HUES64 (cell line): ENCODE measurements around the gene KIF27.
"Not testable (repeated sequence)": the region's sequence is repeated elsewhere in the genome, so short reads cannot be mapped to it uniquely, and the experiment has no call there.

Source experiments
- H3K27ac ChIP-seq: 2 replicates; pipeline ENCODE4 v1.7.0; 2013; ENCODE audit warnings: low read depth, low read length, inconsistent platforms
- H3K27me3 ChIP-seq: 2 replicates; pipeline ENCODE4 v1.6.1; 2013; ENCODE audit warnings: mild to moderate bottlenecking, low read length; ENCODE audit not compliant: insufficient read depth
- H3K36me3 ChIP-seq: 2 replicates; pipeline ENCODE4 v1.6.1; 2013; ENCODE audit warnings: mild to moderate bottlenecking, low read length; ENCODE audit not compliant: insufficient read depth
- H3K4me1 ChIP-seq: 2 replicates; pipeline ENCODE4 v1.6.1; 2013; ENCODE audit warnings: mild to moderate bottlenecking, low read length, moderate library complexity; ENCODE audit not compliant: insufficient read depth
- H3K4me3 ChIP-seq: 2 replicates; pipeline ENCODE4 v1.5.1; 2013; ENCODE audit warnings: mild to moderate bottlenecking, low read length, moderate library complexity
- H3K9ac ChIP-seq: 2 replicates; pipeline ENCODE4 v1.6.1; 2013; ENCODE audit warnings: mild to moderate bottlenecking, low read depth, low read length
- H3K9me3 ChIP-seq: 2 replicates; pipeline ENCODE4 v1.6.1; 2013; ENCODE audit warnings: low read depth, low read length; ENCODE audit not compliant: insufficient read depth
- WGBS: fragments of 150-250, 120-280 bp; methylation state at CpG from one replicate; pipeline ENCODE4 v1.1.7; 2013; ENCODE audit warnings: missing lambda C conversion rate; 5-methylcytosine and 5-hydroxymethylcytosine counted together

KIF27 gene

GRCh38 chr9:83803941-83804340 is 117.3 kb downstream of the KIF27 start:
- 97% methylated on average over 20 of the region's 33 CpGs for WGBS

GRCh38 chr9:83800236-83801033 is 120.8 kb downstream of the KIF27 start:
- Histone ChIP-seq H3K9ac (no peak overlapping the region), H3K4me1 (no peaks in the 10 kb centered on the region), H3K27ac (no peak overlapping the region), H3K36me3 (peaks cover 4% of the 10 kb centered on the region; the same call in 1 of the 2 replicates), H3K4me3 (no peak overlapping the region), H3K9me3 (no peaks in the 10 kb centered on the region), H3K27me3 (no peaks in the 10 kb centered on the region)
- 92% methylated on average over 13 of the region's 13 CpGs for WGBS

More at GRCh38 chr9:83803941-83804340, 117.3 kb downstream of the KIF27 start:
- H3K9ac ChIP-seq, H3K4me1 ChIP-seq, H3K36me3 ChIP-seq, H3K27ac ChIP-seq, H3K4me3 ChIP-seq, H3K27me3 ChIP-seq, H3K9me3 ChIP-seq: not testable (repeated sequence)

GRCh38 chr9:83794051-83794450 is 127.2 kb downstream of the KIF27 start:
- H3K9ac ChIP-seq, result no peak overlapping the region
- H3K4me3 ChIP-seq, result no peak overlapping the region
- WGBS, result 96% methylated on average over 1 of the region's 2 CpGs

GRCh38 chr9:83792746-83793145 is 128.5 kb downstream of the KIF27 start:
- WGBS, result 100% methylated on average over 1 of the region's 1 CpG
- no peak overlapping the region for H3K4me3 ChIP-seq
- H3K36me3 ChIP-seq, result no peaks in the 10 kb centered on the region
- H3K9ac ChIP-seq, result no peak overlapping the region
- H3K27ac ChIP-seq, result no peak overlapping the region
- H3K27me3 ChIP-seq, result no peaks in the 10 kb centered on the region
- H3K4me1 ChIP-seq, result no peaks in the 10 kb centered on the region
- H3K9me3 ChIP-seq, result no peaks in the 10 kb centered on the region

More at GRCh38 chr9:83794051-83794450, 127.2 kb downstream of the KIF27 start:
- H3K27ac ChIP-seq, result no peak overlapping the region
- peaks cover 3% of the 10 kb centered on the region; the same call in 1 of the 2 replicates for H3K36me3 ChIP-seq
- H3K27me3 ChIP-seq, result no peaks in the 10 kb centered on the region
- H3K4me1 ChIP-seq, result no peaks in the 10 kb centered on the region
- no peaks in the 10 kb centered on the region for H3K9me3 ChIP-seq
